GM12864 (cell line): Measurements from ENCODE around the gene PAPPA.

Source experiments
- DNase-seq: peaks from one replicate; pipeline ENCODE4 v3.0.0-alpha.2; 2011; ENCODE audit warnings: low read depth
- H3K4me3 ChIP-seq: 2 replicates; pipeline ENCODE4 v1.5.1; 2011; ENCODE audit warnings: mild to moderate bottlenecking, low read depth, low read length, control low read depth
- TF ChIP-seq, protein P1 (sequence below): IDR thresholded peaks from 2 replicates; pipeline ENCODE4 v1.5.1; 2011; ENCODE audit warnings: low read depth, mild to moderate bottlenecking, moderate library complexity, low read length, control low read depth, inconsistent platforms; ENCODE audit errors: missing control alignments

PAPPA gene

GRCh38 chr9:116349684-116350083 is 196.1 kb downstream of the PAPPA start:
- H3K4me3 ChIP-seq = no peak overlapping the region
- no peak for DNase-seq
- TF ChIP-seq, protein P1, sequence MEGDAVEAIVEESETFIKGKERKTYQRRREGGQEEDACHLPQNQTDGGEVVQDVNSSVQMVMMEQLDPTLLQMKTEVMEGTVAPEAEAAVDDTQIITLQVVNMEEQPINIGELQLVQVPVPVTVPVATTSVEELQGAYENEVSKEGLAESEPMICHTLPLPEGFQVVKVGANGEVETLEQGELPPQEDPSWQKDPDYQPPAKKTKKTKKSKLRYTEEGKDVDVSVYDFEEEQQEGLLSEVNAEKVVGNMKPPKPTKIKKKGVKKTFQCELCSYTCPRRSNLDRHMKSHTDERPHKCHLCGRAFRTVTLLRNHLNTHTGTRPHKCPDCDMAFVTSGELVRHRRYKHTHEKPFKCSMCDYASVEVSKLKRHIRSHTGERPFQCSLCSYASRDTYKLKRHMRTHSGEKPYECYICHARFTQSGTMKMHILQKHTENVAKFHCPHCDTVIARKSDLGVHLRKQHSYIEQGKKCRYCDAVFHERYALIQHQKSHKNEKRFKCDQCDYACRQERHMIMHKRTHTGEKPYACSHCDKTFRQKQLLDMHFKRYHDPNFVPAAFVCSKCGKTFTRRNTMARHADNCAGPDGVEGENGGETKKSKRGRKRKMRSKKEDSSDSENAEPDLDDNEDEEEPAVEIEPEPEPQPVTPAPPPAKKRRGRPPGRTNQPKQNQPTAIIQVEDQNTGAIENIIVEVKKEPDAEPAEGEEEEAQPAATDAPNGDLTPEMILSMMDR = no peak

DNA sequence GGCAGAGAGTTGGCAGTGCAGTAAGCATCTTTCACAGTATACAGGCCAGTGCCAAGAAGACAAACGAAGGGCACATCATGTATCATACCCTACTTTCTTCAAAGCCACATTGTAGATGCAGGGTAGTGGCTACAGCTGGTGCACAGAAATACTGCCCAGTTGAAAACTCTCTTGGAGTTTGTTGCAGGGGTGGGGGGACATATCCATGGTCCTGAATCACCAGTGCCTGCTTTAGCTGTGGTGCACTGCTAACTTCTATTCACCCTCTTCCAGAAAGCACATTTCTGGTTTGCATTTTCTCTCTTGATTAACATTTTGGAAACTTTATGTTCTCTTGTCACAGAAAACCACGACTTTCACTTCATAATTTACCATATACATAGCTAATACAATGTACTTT is 196.6 kb downstream of the PAPPA start:
- no peak for DNase-seq
- TF ChIP-seq, protein P1 = no peak
- H3K4me3 ChIP-seq = no peak overlapping the region

DNA sequence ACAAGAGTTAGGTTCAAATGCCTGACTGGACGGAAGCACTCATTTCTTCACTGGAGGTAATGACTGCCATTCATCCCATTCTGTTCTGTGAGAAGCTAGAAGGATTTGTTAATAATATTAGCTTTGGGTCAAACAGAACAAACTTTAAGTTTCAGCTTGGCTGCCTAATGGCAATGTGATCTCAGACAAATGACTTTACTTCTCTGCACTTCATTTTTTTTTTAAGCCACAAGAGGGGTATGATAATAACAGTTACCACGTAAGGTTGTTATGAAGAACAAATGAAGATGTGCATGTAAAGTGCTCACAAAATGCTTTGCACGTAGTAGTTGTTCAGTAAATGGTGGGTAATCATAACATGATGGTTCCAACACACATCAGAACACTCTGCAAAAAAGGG is 199.4 kb downstream of the PAPPA start:
- TF ChIP-seq, protein P1 = no peak
- DNase-seq = no peak
- no peak overlapping the region for H3K4me3 ChIP-seq

DNA sequence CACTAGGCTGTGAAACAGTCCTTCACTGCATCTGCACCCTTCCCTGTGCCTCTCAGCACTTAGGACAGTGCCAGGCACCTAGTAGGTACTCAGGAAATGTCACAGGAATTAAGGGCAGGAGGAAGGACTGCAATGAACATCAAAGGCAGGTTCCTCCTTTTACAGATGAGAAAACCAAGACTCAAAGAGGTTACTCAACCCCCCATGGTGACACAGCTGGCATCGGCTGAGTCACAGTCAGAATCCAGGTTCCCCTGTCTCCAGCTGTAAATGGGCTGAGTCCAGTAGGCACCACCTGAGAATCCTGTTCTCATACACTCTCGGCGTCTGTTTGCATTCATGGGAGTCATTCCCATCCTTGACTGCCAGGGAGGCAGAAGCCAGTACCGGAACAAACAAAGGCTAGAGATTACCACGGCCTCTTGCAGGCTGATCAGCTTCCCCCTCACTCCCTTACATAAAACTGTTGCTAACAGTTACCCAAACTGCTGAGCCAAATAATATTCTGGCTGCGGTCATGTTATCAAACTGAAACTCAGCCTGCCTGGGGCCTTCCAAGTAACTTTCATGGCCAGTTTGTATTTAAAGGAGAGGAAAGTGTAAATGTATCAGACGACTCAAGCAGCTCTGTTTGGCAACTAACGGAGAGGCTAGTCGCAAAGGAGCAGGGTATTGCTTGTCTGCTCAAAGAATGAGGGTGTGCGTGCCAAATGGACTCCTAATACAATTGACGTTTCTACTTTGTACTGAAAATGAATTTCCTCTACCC is 201.7 kb downstream of the PAPPA start:
- TF ChIP-seq, protein P1 = no peak
- no peak for DNase-seq

DNA sequence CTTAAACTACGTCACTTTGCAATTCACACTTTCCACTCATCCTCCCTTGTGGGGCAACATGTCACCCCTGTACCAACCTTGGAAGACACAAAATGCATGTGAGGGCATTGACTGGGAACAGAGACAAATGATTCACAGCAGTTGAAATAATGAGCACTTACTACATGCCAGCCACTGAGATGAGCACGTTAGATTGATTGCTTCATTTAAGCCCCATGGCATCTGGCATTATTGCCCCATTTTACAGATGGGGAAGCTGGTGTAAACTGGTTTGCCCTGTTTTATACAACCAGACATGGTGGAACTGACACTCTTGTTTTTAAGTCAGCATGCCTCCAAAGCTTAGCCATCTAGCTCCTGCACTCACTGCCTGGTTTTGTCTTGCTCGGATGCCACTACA is 204.7 kb downstream of the PAPPA start:
- TF ChIP-seq, protein P1 = no peak
- H3K4me3 ChIP-seq = no peak overlapping the region
- no peak for DNase-seq

More for the DNA sequence above, 201.7 kb downstream of the PAPPA start:
- no peak overlapping the region for H3K4me3 ChIP-seq

- no peak for DNase-seq
- TF ChIP-seq, protein P1 = no peak
- H3K4me3 ChIP-seq = no peak overlapping the region
These were observed 206.4 kb downstream of the PAPPA start for GRCh38 chr9:116360016-116360415.

DNA sequence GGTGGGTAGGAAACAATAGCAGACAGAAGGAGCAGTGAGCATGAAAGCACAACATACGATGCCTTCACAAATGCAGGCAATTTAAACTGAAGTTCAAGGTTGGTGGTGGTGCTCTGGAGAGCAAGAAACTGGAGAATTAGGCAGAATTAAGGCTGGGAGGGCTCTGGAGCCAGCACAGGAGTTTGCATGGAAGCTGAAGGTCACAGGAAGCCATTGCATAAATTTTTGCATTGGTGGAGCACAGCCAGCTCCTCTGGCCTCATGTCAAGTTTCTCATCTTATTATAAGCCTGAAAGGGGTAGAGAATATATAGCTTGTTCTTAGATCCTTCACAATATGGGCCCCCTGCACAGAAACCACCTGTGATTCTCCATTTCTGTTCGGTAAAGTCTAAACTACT is 207.4 kb downstream of the PAPPA start:
- DNase-seq = no peak
- TF ChIP-seq, protein P1 = no peak
- H3K4me3 ChIP-seq = no peak overlapping the region
